A549 treated with AZD9567 at 1 μM for 4 hours (cell line): Measurements from ENCODE around the gene TMEM168. TPM values are rescaled to one million over a fixed set of nuclear protein-coding genes. Genes with fewer than 3 reads are reported as not detected.

Experiments
- total RNA-seq: library from RNA; stranded (reverse); fragments of 200-300 nt; extraction: Qiagen RNA extraction; gene quantifications from 5 replicates; pipeline ENCODE4 v1.2.3, GENCODE V29; 2022; ENCODE audit not compliant: insufficient read depth

The TMEM168 gene, protein sequence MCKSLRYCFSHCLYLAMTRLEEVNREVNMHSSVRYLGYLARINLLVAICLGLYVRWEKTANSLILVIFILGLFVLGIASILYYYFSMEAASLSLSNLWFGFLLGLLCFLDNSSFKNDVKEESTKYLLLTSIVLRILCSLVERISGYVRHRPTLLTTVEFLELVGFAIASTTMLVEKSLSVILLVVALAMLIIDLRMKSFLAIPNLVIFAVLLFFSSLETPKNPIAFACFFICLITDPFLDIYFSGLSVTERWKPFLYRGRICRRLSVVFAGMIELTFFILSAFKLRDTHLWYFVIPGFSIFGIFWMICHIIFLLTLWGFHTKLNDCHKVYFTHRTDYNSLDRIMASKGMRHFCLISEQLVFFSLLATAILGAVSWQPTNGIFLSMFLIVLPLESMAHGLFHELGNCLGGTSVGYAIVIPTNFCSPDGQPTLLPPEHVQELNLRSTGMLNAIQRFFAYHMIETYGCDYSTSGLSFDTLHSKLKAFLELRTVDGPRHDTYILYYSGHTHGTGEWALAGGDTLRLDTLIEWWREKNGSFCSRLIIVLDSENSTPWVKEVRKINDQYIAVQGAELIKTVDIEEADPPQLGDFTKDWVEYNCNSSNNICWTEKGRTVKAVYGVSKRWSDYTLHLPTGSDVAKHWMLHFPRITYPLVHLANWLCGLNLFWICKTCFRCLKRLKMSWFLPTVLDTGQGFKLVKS
- 7.1 to 8.2 TPM (median 7.4 TPM) in 5 replicates for total RNA-seq

DNA sequence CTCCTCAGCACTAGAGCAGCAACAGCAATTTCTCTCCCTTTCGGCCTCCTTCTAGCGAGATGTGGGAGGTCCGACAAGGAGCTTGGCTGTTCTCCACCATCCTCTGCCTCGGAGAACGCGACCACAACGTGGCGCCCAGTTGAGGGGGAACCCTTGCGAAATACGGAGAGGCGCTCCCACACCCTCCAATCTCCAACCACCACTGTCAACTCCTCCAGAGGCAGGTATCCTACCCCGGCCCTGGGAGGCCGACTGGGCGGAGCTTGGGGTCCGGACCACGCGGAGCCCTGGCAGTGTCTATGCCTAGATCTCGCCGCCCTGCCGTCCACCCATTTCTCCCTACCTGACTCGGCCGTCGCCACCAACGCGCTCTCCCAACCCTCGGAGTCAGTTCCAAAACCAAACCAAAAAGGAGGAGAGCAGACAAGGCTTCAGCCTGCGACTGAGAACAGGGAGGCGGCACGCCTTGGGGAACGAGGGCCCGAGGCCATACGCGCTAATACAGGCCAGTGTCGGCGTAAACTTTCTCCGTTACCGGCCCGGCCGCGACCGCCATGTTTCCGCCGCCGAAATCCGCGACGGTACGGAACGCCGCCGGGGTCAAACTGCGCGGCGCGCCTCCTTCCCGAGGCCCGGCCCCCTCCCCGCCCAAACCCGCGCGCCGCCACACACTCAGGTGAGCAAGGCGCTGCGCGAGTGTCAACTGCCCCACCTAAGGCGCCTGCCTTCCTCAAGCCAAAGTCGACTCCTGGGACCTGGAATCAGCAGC, at the start of gene TMEM168:
Gene TMEM168, minus strand, starts transcription at position 577 of the 769 bp plus-strand sequence. CDS start 5,568 bp downstream, outside the sequence.

